ENCODE data around the gene CKAP2. TPM values are rescaled to one million over a fixed set of nuclear protein-coding genes. Genes with fewer than 3 reads are reported as not detected.

Gene CKAP2
- total RNA-seq, 1 donor from 2014 or later: 12.8 TPM

DNA sequence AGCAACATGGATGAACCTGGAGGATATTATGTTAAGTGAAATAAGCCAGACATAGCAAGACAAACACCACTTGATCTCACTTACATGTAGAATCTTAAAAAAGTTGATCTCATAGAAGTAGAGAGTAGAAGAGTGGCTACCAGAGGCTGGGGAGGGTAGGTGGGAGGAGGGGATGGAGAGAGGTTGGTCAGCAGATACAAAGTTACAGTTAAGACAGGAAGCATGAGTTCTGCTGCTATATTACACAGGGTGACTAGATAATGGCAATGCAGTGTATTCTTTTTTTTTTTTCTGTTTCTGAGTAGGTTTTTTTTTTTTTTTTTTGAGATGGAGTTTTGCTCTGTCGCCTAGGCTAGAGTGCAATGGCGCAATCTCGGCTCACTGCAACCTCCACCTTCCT is 34.1 kb upstream of the CKAP2 start:
- Histone ChIP-seq H3K36me3 (peaks cover 0 to 57% of the 10 kb centered on the region in 2 donors), H3K27me3 (no peaks in the 10 kb centered on the region), H3K9me3 (no peaks in the 10 kb centered on the region), H3K27ac (no peak overlapping the region), H3K4me1 (no peaks in the 10 kb centered on the region), H3K4me3 (no peak overlapping the region)
- no peak for DNase-seq (ENCODE audit: extremely low spot score in 2 of 2)
- TF ChIP-seq, protein P1, sequence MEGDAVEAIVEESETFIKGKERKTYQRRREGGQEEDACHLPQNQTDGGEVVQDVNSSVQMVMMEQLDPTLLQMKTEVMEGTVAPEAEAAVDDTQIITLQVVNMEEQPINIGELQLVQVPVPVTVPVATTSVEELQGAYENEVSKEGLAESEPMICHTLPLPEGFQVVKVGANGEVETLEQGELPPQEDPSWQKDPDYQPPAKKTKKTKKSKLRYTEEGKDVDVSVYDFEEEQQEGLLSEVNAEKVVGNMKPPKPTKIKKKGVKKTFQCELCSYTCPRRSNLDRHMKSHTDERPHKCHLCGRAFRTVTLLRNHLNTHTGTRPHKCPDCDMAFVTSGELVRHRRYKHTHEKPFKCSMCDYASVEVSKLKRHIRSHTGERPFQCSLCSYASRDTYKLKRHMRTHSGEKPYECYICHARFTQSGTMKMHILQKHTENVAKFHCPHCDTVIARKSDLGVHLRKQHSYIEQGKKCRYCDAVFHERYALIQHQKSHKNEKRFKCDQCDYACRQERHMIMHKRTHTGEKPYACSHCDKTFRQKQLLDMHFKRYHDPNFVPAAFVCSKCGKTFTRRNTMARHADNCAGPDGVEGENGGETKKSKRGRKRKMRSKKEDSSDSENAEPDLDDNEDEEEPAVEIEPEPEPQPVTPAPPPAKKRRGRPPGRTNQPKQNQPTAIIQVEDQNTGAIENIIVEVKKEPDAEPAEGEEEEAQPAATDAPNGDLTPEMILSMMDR (IDR thresholded peaks at IDR 0.05): no peak
- TF ChIP-seq POLR2A (IDR thresholded peaks at IDR 0.05) (no peak), POLR2AphosphoS5 (IDR thresholded peaks at IDR 0.05; ENCODE audit: insufficient read depth in 1 of 2, low read depth in 1 of 2) (no peak)
- intact Hi-C loops (cut with DNase I): no loop called here

DNA sequence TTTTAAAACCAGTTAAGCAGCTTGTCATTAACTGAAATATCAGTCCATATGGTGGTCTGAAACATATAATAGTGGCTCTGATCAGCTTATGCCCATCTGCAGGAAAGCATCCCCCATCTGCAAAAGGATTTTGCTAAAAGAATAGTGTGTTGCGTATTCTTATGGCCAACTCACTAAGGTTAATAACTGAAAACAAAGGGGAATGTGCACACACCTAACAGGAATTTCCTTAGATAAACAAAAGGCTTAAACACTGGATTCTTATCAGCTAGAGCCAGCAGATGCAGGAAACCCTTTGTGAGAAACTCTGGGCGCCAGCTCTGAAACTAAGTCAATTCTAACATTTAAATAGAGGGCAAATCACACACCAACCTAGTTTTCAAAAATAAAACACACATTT is 27.0 kb upstream of the CKAP2 start:
- Histone ChIP-seq H3K4me3 (no peak overlapping the region), H3K27me3 (no peaks in the 10 kb centered on the region), H3K27ac (no peak overlapping the region), H3K36me3 (peaks cover 0 to 61% of the 10 kb centered on the region in 2 donors), H3K9me3 (no peaks in the 10 kb centered on the region), H3K4me1 (no peaks in the 10 kb centered on the region)
- DNase-seq (ENCODE audit: extremely low spot score in 2 of 2): no peak
- TF ChIP-seq POLR2AphosphoS5 (IDR thresholded peaks at IDR 0.05; ENCODE audit: insufficient read depth in 1 of 2, low read depth in 1 of 2): peak in 1 of 2 donors; percentile 75
- TF ChIP-seq, protein P1 (IDR thresholded peaks at IDR 0.05): no peak
- intact Hi-C loops (cut with DNase I): no loop called here

DNA sequence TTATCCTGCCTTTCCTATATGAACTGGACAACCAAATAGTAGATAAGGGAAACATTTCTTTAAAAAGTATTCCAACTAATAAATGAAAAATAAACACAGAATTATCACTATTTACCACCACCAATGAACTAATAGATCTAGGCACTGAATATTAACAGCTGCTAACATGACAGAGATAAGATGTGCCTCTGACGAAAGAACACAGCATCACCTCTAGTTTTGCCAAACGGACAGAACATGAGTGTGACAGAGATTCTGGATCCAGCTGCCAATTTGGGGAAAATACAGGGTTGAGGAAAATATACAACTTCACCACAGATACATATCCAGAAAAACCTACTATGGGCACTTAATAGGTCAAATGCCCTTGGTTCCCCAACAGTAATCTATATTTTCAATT is 22.8 kb upstream of the CKAP2 start:
- no peak for DNase-seq (ENCODE audit: extremely low spot score in 2 of 2)
- H3K9me3 ChIP-seq: no peaks in the 10 kb centered on the region
- TF ChIP-seq POLR2AphosphoS5 (IDR thresholded peaks at IDR 0.05; ENCODE audit: insufficient read depth in 1 of 2, low read depth in 1 of 2) (no peak), POLR2A (IDR thresholded peaks at IDR 0.05) (no peak)
- TF ChIP-seq, protein P1 (IDR thresholded peaks at IDR 0.05): no peak
- H3K36me3 ChIP-seq: peaks cover 0 to 54% of the 10 kb centered on the region in 2 donors
- intact Hi-C loops (cut with DNase I): no loop called here
- no peak overlapping the region for H3K27ac ChIP-seq
- H3K4me3 ChIP-seq: no peak overlapping the region
- no peaks in the 10 kb centered on the region for H3K4me1 ChIP-seq
- no peaks in the 10 kb centered on the region for H3K27me3 ChIP-seq

DNA sequence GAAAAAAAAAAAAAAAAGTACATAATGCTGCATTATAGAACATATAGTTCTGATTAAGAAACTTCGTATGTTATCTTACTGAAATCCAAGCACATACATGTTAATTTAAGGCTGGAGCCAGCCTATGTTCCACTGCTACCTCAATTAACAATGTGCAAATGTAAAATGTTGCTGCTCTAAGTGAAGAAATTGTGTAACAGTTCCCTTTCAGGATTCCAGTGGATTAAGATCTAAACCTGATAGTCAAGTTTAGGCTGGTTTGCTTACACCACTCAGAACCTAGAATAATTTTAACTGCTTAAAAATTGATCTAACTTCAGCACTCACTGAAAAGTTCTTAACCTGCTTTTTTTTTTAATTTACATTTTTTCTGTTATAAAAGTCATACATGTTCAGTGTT is 9.0 kb upstream of the CKAP2 start:
- Histone ChIP-seq H3K4me1 (peaks cover 44% of the 10 kb centered on the region), H3K27ac (no peak overlapping the region)

DNA sequence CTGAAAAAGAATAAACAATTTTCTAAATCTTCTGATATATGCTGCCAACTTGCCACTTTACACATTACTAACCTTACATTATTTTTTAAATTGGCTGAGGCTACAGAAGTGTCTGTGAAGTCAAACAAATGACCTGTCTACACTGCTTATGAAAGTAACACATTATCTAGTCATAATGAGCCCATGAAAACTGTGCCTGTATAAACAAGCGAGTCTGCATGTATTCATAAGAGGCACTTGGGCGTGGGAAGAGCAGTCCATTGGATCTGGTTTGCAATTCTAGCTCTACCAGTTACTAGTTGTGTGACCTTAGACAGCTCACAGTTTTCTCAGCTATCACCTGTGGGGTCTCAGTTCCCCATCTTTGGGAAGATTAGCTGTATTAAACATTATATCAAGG is 7.9 kb upstream of the CKAP2 start:
- intact Hi-C loops (cut with DNase I): no loop called here
- no peaks in the 10 kb centered on the region for H3K9me3 ChIP-seq
- H3K4me1 ChIP-seq: peaks cover 44% of the 10 kb centered on the region
- H3K4me3 ChIP-seq: no peak overlapping the region
- H3K27me3 ChIP-seq: no peaks in the 10 kb centered on the region
- TF ChIP-seq POLR2A (IDR thresholded peaks at IDR 0.05) (no peak), POLR2AphosphoS5 (IDR thresholded peaks at IDR 0.05; ENCODE audit: insufficient read depth in 1 of 2, low read depth in 1 of 2) (no peak)
- TF ChIP-seq, protein P1 (IDR thresholded peaks at IDR 0.05): no peak
- H3K27ac ChIP-seq: peak overlapping the region; percentile 97
- no peak for DNase-seq (ENCODE audit: extremely low spot score in 2 of 2)
- H3K36me3 ChIP-seq: peaks cover 0 to 4% of the 10 kb centered on the region in 2 donors

More for the DNA sequence above, 9.0 kb upstream of the CKAP2 start:
- Histone ChIP-seq H3K27me3 (no peaks in the 10 kb centered on the region), H3K4me3 (no peak overlapping the region), H3K36me3 (peaks cover 0 to 4% of the 10 kb centered on the region in 2 donors), H3K9me3 (no peaks in the 10 kb centered on the region)
- no peak for DNase-seq (ENCODE audit: extremely low spot score in 2 of 2)
- intact Hi-C loops (cut with DNase I): no loop called here
- TF ChIP-seq POLR2A (IDR thresholded peaks at IDR 0.05): no peak
- TF ChIP-seq, protein P1 (IDR thresholded peaks at IDR 0.05): no peak
- peak in 1 of 2 donors; percentile 86 for TF ChIP-seq POLR2AphosphoS5 (IDR thresholded peaks at IDR 0.05; ENCODE audit: insufficient read depth in 1 of 2, low read depth in 1 of 2)
